HEK293T (cell line): ENCODE measurements around the gene SULT2B1.

Experiments
- CTCF ChIA-PET: fragments of 350-600 bp; formaldehyde crosslinking; extraction: SDS; loops from one replicate; lab custom pipeline; 2021; ENCODE audit warnings: antibody characterized with exemption, inconsistent platforms; lab: Yijun Ruan, JAX
- POLR2A ChIA-PET: fragments of 350-600 bp; formaldehyde crosslinking; extraction: SDS; loops from one replicate; lab custom pipeline; 2020; ENCODE audit warnings: antibody characterized with exemption, inconsistent platforms; lab: Yijun Ruan, JAX
- DNase-seq: peaks from one replicate; pipeline ENCODE4 v3.0.0; 2012; ENCODE audit warnings: mixed read lengths; ENCODE audit errors: extremely low spot score
- ARNT ChIP-seq: fragments of 450-650 bp; IDR thresholded peaks from 2 replicates; pipeline ENCODE4 v1.6.1; 2017; ENCODE audit warnings: mild to moderate bottlenecking
- BHLHE40 ChIP-seq: fragments of 450-650 bp; IDR thresholded peaks from 2 replicates; pipeline ENCODE4 v1.6.1; 2016; ENCODE audit warnings: mild to moderate bottlenecking, moderate library complexity, borderline replicate concordance
- CTBP1 ChIP-seq: fragments of 450-650 bp; IDR thresholded peaks from 2 replicates; pipeline ENCODE4 v1.6.1; 2016; ENCODE audit warnings: borderline replicate concordance
- ELF4 ChIP-seq: fragments of 450-650 bp; IDR thresholded peaks from 2 replicates; pipeline ENCODE4 v1.6.1; 2017; ENCODE audit warnings: antibody characterized with exemption
- FOXA1 ChIP-seq: fragments of 450-650 bp; IDR thresholded peaks from 2 replicates; pipeline ENCODE4 v1.6.1; 2016; ENCODE audit warnings: mild to moderate bottlenecking
- FOXK2 ChIP-seq: fragments of 450-650 bp; IDR thresholded peaks from 2 replicates; pipeline ENCODE4 v1.6.1; 2016; ENCODE audit warnings: mild to moderate bottlenecking
- FOXM1 ChIP-seq: fragments of 450-650 bp; IDR thresholded peaks from 2 replicates; pipeline ENCODE4 v1.6.1; 2017; ENCODE audit warnings: mild to moderate bottlenecking, borderline replicate concordance
- HDGF ChIP-seq: fragments of 450-650 bp; IDR thresholded peaks from 2 replicates; pipeline ENCODE4 v1.6.1; 2017; ENCODE audit warnings: antibody characterized with exemption, borderline replicate concordance
- L3MBTL2 ChIP-seq: fragments of 450-650 bp; conservative IDR thresholded peaks from 2 replicates; pipeline ENCODE4 v1.6.1; 2016; ENCODE audit warnings: mild to moderate bottlenecking
- LEF1 ChIP-seq: fragments of 450-650 bp; IDR thresholded peaks from 2 replicates; pipeline ENCODE4 v1.6.1; 2017; ENCODE audit warnings: mild to moderate bottlenecking, borderline replicate concordance
- SP1 ChIP-seq: fragments of 450-650 bp; IDR thresholded peaks from 2 replicates; pipeline ENCODE4 v1.6.1; 2017
- SUZ12 ChIP-seq: fragments of 450-650 bp; IDR thresholded peaks from 2 replicates; pipeline ENCODE4 v1.6.1; 2016; ENCODE audit warnings: mild to moderate bottlenecking
- TARDBP ChIP-seq: fragments of 450-650 bp; IDR thresholded peaks from 2 replicates; pipeline ENCODE4 v1.6.1; 2016
- ZNF384 ChIP-seq: fragments of 450-650 bp; IDR thresholded peaks from 2 replicates; pipeline ENCODE4 v1.6.1; 2016
- TF ChIP-seq, protein P1 (sequence below): fragments of 450-650 bp; IDR thresholded peaks from 2 replicates; pipeline ENCODE4 v1.6.1; 2016

The SULT2B1 gene

DNA sequence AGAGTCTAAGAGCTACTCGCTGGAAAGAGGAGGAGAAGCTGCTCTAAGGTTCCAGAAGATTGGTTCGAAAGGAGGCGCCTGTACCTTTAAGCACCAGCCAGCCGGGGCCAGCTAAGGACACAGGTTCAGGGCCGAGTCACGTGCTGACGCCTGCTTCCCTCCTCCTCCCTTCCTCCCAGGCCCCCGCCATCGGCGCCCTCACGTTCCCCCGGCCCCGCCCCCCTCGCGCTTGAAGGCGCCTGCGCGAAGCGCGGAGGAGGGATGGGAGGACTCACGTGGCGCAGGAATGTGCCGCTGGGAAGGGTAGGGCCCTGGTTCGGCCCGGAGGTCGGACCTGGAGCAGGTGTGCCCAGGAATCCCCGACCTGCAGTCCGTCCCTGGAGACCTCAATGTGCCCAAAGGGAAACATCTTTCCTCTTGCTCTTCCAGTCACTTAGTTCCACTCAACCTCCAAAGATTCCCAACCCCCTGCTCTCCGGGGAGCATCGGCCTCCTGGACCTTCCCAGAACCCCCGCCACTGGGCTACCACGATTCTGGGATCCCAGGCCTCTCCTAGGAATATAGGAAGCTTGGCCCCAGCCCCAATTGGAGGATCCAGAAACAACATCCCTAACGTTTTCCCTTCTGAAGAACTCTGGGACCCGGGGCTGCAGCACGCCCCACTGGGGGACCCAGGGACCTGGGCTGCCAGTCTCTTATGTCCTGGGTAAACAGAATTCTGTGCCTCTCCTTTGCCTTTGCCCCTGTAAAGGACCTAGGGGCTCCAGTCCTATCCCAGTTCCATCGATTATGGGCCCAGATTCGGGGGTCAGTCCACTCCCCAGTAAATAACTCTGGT is 82.7 kb downstream of the SULT2B1 start:
- ChIA-PET POLR2A (interaction anchor here (0.5 to 6.7 kb wide), 5 partner anchors 10 to 86 kb away, joined by 3 to 88 read pairs (median 9); partner anchors contain the start of genes CA11, RPL18 and SPHK2), CTCF (interaction anchor here (0.7 to 1.8 kb wide), 2 partner anchors 40 to 46 kb away, joined by 4 read pairs; no protein-coding TSS in a partner anchor)
- no peak for TF ChIP-seq ELF4
- TF ChIP-seq SUZ12 = no peak
- TF ChIP-seq ARNT = no peak
- peak; percentile 51 for TF ChIP-seq L3MBTL2
- no peak; the same call in 1 of the 2 replicates for TF ChIP-seq BHLHE40
- no peak for TF ChIP-seq SP1
- DNase-seq = peak; percentile 80

DNA sequence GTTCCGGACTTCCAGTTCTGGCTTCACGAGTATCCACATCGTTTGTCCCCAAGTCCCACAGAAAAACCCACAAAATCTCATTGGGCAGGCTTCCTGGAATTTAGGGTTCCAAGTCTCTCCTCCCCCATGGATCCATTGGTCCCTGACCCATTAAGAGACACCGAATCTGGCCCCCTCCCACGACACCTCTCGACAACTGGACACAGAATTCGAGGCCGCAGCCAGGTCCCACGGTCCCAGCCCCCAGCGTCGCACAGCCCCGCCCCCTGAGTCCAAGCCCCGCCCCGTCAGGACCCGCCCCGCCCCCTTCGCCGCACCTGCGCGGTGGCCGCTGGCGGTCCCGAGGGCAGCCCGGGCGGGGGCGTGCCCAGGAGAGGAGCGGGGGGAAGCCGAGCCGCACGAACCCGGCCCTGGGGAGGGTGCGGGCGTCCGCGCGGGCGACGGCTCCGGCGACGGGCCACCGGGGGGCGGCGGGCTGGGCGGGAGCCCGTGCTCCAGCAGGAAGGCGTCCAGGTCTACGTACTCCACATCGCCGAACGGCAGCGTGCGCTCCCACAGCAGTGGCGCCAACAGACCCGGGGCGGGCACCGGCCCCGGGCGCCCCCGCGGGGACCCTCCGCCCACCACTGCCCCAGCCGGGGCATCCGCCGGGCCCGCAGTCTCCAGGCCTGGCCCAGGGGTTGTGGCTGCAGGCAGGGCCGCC is 83.4 kb downstream of the SULT2B1 start:
- peak; percentile 73 for DNase-seq
- TF ChIP-seq SUZ12 (no peak), FOXA1 (no peak), ELF4 (no peak), BHLHE40 (no peak), TARDBP (no peak), CTBP1 (no peak), FOXK2 (no peak)
- TF ChIP-seq, protein P1, sequence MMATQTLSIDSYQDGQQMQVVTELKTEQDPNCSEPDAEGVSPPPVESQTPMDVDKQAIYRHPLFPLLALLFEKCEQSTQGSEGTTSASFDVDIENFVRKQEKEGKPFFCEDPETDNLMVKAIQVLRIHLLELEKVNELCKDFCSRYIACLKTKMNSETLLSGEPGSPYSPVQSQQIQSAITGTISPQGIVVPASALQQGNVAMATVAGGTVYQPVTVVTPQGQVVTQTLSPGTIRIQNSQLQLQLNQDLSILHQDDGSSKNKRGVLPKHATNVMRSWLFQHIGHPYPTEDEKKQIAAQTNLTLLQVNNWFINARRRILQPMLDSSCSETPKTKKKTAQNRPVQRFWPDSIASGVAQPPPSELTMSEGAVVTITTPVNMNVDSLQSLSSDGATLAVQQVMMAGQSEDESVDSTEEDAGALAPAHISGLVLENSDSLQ = no peak
- POLR2A ChIA-PET = interaction anchor here (2.3 to 6.7 kb wide), 3 partner anchors 12 to 17 kb away, joined by 12 to 88 read pairs (median 21); partner anchors contain the start of genes RPL18 and SPHK2

DNA sequence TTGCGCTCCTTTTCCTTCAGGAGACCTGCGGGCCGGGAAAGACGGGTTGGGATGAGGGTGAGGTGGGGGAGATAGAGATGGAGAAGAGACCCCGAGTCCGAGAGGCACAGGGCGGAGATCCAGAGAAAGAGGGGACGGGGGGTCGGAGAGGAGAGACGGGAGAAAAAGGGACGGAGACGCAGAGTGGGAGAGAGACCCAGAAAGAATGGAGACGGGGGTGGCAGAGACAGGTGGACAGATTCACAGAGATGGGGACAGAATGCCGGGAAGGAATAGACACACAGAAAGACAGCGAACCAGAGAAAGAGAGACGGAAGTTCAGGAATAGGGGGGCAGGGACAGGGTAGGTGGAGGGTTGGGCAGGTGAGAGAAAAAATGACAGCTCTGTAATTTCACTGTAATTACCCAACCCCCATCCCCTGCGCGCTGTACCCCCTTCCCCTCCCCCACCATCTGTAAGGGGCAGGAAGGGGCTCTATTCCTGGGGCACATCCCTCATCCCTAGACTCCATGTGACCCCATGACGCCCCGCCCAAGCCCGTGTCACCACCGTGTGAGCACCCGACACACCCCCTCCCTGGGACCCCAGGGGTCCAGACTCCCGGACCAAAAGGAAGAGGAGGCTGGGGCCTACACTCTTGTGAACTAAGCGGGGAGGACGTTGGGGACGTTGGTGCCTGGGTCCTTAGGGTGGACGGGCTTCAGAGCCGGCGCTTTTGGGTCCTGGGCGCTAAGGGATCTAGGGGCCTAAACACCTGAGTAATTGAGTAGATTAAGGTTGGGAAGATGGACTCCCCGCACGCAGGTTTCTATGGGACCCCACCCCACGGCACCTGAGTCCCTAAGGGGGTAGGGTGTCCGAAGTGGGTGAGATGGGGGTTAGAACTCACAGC is 84.2 kb downstream of the SULT2B1 start:
- POLR2A ChIA-PET = interaction anchor here (1.8 to 2.3 kb wide), 2 partner anchors 10 to 17 kb away, joined by 7 to 12 read pairs; partner anchors contain the start of genes CA11, RPL18 and SPHK2
- no peak for TF ChIP-seq ELF4
- no peak for TF ChIP-seq FOXA1
- no peak for TF ChIP-seq SP1
- no peak for DNase-seq
- CTCF ChIA-PET = no interaction called here

More for the DNA sequence above, 83.4 kb downstream of the SULT2B1 start:
- CTCF ChIA-PET = interaction anchor here (1.8 kb wide), 1 partner anchor 47 kb away, joined by 4 read pairs; no protein-coding TSS in a partner anchor

DNA sequence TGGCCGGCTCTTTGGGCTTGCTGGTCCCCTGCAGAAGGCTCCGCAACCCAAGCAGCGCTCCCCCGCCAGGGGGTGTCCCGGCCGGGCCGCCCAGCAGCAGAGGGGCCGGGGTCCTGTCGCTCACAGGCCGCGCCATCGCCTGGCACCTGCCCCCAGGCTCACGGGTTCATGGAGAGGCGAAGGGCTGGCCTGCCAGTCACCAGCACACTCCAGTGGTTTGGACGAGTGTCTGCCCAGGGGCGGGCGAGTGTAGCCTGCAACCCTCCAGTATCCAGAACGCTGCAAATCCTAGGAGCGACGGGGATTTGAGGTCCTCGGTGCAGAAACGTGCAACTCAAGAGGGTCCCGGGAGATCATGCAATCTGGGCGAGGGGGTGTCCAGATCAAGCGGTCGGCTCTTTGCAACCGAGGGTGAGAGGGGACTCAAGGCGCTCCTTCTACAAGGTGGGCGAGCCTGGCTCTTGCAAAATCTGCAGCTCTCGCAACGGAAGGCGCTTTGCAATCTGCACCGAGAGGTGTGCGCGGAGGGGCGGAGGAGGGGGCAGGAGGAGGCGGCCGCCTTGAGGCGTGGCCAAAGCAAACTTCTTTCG is 85.0 kb downstream of the SULT2B1 start, which contains the start of gene DBP:
Gene DBP (minus strand): TSS at position 521 of the 590 bp plus-strand sequence. CDS start 385 bp downstream, at position 136.
- no peak for TF ChIP-seq TARDBP
- TF ChIP-seq, protein P1 = peak; percentile 78; the same call in 1 of the 2 replicates
- no peak for DNase-seq
- POLR2A ChIA-PET = interaction anchor here (1.8 to 2.3 kb wide), 2 partner anchors 9 to 18 kb away, joined by 7 to 12 read pairs; partner anchors contain the start of genes CA11, RPL18 and SPHK2
- CTCF ChIA-PET = no interaction called here

DNA sequence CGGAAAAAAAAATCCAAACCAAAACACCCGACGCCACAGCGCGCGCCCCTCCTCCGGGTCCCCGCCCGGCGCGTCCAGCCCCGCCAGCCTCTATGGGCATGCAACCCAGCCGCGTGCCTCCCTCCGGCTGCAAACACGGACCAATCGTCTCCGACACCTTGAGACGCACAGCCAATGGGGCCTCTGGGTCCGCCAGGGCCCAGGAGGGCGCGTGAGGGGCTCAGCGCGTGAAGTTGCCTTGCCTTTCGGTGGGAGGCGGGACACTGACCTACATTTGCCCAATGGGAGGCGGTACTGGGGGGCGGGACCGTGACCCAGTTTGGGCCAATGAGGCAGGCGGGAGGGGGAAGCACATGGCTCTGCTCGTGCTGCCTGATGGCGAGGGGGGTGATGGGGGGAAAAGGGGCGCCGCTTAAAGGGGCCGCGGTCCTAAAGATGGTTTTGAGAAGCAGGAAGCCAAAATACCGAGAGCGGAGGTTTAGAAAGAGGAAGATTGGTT is 85.5 kb downstream of the SULT2B1 start:
- TF ChIP-seq FOXK2 (no peak), SP1 (no peak), L3MBTL2 (peak; percentile 100), HDGF (peak; percentile 72; the same call in 1 of the 2 replicates), FOXM1 (0 out of 2 replicates have a peak, but pooled peaks have one; percentile 21), LEF1 (no peak), BHLHE40 (no peak), ELF4 (no peak), ZNF384 (no peak)
- TF ChIP-seq, protein P1 = no peak
- peak; percentile 84 for DNase-seq
- POLR2A ChIA-PET = interaction anchor here (1.8 to 2.3 kb wide), 2 partner anchors 8 to 18 kb away, joined by 7 to 12 read pairs; partner anchors contain the start of genes CA11, RPL18 and SPHK2
- CTCF ChIA-PET = no interaction called here
